ENCODE measurements around the gene SCARB1.

The SCARB1 gene

DNA sequence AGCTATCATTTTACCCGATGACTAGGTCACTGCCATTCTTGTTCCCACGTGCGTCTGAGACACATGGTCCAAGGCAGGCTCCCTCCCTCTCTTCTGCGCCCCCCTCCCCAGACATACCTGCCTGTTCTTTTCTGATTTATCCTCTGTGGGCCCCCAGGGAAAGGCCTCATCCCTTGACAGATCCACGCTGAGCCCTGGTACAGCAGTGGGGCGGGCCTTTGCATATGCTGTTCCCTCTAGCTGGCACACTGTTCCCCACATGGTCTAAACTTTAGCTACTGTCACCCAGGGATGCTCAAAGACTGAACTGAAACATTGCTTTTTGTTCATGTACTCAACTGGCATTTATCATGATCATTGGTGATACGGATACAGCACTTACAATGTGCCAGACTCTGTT, 122.5 kb downstream of the SCARB1 start:
- DNase-seq, result no peak

DNA sequence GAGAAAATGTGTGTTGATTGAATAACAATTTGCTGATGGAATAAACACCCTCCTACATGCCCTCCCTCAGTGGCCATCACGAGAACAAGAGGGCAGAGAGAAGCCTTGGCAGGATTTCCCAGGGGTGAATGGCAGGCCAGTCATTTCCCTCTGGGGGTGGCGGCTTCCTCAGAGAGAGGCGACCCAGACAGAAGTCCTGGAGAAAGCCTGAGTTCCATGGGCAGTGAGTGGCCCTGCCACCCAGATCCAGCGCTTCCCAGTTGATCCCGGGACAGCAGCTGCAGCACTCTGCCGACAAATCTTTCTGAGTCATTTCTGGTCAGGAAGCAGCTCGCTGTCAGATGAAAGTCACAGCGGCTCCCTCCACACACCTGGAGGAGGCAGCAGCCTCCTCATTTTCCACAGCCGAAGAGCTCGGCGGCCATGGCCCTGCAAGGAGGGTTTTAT, 123.0 kb downstream of the SCARB1 start:
- DNase-seq, result peak in 1 of 2 experiments; percentile 41

- no peak for DNase-seq
Observed at GRCh38 chr12:124739953-124740561, 123.6 kb downstream of the SCARB1 start.

DNA sequence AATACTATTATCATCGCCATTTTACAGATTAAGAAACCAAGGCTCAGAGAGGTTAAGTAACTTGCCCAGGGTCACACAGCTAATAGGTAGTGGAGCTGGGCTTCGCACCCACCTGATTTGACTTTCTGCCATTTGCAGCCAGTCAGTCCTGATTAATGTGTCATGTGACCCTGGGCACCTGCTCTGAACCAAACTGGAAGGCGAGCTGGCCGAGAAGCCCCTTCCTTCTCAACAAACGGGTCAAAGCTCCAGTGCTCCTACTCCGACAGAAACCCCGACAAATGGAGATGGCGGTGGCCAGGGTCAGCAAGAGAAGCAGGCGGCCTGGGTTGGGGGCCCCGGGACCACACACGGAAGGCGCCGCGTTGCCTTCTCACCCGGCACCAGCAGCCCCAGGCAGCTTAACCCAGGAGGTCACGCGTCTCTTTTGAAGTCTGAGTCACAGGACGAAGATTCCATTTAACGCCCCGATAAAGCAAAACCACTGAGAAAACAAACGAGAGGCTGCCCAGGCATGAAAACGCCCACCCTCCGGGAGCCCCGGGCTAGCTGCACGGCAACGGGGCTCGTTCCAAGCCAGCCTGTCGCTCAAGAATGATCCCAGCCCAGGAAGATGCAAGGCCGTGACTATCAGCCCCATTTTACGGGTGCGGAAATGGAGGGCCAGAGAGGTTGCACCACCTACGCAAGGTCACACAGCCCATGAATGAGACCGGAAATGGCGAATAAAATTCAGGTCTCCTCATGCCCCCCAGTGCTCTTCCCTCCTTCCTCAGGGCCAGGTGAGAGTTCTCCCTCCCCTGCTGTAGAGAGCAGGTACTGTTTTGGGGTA, 124.8 kb downstream of the SCARB1 start:
- no peak for DNase-seq

DNA sequence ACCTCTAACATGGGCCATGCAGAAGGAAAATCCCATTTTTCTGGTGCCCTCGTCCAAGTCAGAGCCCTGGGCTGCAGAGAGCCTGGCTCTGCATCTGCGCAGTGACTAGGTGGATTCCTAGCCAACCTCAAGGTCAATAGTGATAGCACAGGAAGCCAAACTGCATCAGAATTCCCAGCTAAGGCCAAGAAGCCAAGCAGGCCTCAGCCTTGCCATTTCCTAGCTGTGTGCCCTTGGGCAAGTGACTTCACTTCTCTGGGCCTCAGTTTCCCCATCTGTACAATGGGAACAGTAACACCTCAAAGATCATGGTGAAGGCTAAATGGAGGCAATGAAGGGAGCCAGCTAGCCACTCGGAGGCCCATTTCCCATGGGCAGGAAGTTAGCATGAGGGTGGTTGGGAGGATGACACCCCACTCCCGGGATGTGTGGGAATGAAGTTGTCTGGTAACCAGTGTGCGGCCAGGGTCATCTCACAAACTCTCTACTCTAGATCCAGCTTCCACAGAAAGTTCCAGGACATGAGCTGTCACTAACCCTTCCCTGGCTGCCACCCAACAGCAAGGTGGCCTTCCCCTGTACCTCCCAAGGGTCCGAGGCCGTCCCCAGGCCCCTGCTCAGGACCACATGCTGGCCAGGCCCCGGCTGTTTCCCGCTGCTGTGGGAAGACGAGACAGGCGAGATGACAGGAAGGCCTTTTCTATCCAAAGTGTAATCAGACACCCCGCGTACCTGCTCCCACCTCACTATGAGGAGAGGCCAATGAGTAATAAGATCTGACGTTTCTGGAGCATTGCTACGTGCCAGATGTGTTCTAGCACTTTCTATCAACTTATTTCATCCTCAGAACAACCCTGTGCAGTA, 125.7 kb downstream of the SCARB1 start:
- no peak for DNase-seq

- no peak for DNase-seq
Observed at GRCh38 chr12:124737040-124737419, 126.6 kb downstream of the SCARB1 start.

GRCh38 chr12:124736115-124737039, 127.3 kb downstream of the SCARB1 start:
- DNase-seq, result peak in 1 of 2 experiments; percentile 23

GRCh38 chr12:124734224-124734788, 129.4 kb downstream of the SCARB1 start:
- no peak for DNase-seq

DNA sequence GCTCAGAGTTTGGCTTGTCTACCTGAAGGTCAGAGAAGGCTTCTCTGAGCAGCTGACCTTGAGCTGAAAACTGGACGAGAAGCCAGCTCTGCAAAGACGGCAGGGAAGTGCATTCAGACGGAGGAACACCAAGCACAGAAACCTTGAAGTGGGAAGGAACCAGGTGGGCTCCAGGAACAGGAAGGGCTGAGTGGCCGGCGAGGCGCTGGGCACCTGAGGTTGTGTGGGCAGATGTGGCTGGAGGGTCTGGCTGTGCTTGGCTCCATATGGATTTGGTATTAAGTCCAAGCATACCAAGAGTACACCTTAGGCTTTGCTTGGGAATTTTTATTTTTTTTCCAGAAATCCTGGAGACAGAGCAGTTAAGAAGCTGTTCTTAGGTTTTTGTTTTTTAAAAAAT, 130.6 kb downstream of the SCARB1 start:
- DNase-seq, result no peak

DNA sequence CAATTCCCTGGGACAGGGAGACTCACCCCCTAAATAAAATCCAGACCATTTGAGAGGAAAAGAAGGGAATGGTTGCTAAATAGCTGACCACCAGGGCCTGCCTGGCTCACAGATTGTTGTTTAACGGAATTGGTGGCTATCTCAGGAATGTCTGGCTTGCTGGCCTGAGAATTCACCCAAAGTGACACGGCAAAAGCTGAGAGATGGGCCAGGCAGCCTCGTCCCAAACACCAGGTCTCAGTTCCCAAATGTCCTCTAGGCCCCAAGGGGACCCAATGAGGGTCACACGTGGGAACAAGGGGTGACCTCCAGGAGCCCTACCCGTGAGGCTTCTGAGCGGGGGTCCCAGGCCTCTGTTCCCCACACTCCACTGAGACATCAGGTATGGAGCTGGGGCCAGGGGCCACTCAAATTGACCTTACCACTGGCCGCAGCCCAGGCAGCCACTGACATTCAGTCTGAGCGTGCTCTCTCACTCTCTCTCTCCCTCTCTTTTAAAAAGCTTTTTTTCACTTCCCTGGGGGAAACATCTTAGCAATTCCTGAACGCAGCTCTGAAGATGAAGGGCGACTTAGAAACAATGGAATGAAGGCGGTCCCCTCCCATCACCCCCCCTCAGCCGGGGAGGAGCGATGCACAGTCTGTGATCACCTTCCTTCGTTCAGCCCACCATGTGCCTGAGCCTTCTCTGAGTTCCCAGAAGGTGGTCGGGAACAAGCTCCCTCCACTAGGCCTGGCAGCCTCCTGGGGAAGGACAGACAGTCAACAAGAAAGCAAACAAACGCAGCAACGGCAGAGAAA, 131.2 kb downstream of the SCARB1 start:
- DNase-seq, result no peak

GRCh38 chr12:124731869-124732268, 131.8 kb downstream of the SCARB1 start:
- DNase-seq, result no peak

DNA sequence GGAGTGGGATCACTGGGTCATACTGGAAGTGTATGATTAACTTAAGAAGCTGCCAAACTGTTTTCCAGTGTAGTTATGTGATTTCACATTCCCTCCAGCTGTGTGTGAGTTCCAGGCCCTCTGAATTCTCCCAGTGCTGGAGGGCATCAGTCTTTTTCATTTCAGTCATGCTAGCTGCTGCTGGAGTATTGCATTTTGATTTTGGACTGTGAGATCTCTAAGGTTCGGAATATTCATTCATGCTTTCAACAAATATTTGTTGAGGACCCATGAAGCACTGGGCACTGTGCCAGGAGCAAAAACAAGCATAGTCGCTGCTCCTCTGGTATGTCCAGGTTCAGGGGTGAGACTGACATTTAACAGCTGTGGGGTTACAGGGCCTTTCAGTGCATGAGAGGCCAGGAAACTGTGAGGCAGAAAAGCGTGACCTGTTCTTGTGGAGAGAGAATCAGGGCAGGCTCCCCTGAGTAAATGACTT, 133.2 kb downstream of the SCARB1 start:
- no peak for DNase-seq

DNA sequence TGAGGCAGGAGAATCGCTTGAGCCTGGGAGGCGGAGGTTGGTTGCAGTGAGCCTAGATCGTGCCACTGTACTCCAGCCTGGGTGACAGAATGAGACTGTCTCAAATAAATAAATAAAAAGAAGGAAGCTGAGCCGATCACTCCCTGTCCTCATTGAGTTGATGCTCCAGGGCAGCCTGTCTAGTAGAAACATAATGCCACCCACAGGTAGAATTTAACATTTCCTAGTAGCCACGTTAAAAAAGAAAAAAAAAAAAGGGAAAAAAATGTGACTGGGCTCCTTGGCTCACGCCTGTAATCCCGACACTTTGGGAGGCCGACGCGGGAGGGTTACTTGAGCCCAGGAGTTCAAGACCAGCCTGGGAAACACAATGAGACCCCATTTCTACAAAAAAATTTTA, 135.7 kb downstream of the SCARB1 start:
- no peak for DNase-seq

DNA sequence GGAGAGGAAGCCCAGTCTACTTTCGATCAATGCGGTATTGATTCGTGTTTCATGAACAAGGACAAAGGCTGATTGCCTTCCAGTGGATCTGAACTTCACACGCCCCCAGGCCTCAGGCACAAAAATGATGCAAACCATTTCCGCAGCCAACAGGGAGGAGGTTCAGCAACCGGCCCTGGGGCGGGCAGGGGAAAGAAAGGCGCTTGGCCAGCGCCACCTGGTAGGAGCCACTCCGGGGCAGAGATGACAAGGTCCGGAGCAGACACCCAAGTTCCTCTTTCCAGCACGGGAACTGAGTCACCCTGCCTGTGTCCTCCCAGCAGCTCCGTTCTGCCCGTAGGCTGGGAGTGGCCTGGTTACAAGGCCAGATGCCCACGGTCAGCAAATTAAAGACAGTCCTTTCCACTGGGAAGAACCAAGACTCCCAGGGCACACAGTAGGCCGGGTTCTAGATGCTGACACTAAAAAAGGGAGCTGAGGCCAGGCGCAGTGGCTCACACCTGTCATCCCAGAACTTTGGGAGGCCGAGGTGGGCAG, 136.3 kb downstream of the SCARB1 start:
- no peak for DNase-seq
